ENCODE measurements around the gene ANKRD29.

ANKRD29 gene

DNA sequence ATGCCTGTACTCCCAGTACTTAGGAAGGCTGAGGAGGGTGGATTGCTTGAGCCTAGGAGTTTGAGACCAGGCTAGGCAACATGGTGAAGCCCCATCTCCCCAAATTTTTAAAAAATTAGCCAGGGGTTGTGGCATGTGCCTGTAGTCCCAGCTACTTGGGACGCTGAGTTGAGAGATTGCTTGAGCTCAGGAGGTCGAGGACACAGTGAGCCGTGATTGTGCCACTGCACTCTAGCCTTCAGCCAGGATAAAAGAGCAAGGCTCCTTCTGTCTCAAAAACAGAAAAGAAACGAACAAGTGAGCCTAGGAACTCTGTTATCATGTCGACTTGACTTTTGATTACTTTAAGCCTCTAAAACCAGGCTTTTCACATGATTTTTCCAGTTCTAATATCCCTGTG is 90.1 kb downstream of the ANKRD29 start:
- Histone ChIP-seq H2BK5ac (ENCODE audit: low read depth, low read length, poor library complexity) (no peak overlapping the region), H3K79me2 (ENCODE audit: control insufficient read depth, insufficient read depth, low read length, poor library complexity) (no peaks in the 10 kb centered on the region), H3K9ac (ENCODE audit: low read length) (no peak overlapping the region), H3K79me1 (ENCODE audit: low read length) (peaks cover 6% of the 10 kb centered on the region), H3K27ac (ENCODE audit: low read depth, low read length) (no peak overlapping the region), H3K23ac (ENCODE audit: low read length) (no peak overlapping the region), H2AFZ (ENCODE audit: insufficient read depth, low read length, poor library complexity) (no peak overlapping the region), H4K8ac (ENCODE audit: low read depth, low read length) (no peak overlapping the region), H3K18ac (ENCODE audit: low read length) (no peak overlapping the region), H3K4me3 (ENCODE audit: low read depth, low read length) (no peak overlapping the region), H2AK5ac (ENCODE audit: low read length) (no peak overlapping the region), H4K12ac (ENCODE audit: low read depth, low read length) (no peak overlapping the region), H2BK120ac (ENCODE audit: insufficient read depth, low read length, poor library complexity) (no peak overlapping the region), H3K4ac (ENCODE audit: low read depth, low read length) (peak overlapping the region; percentile 26), H3K36me3 (ENCODE audit: control insufficient read depth in 1 of 2, insufficient read depth in 2 of 2, low read length in 2 of 2) (peaks cover 9 to 12% of the 10 kb centered on the region in 2 experiments), H4K91ac (ENCODE audit: low read depth, low read length) (no peak overlapping the region), H3K4me2 (ENCODE audit: low read length) (no peak overlapping the region), H3K9me3 (ENCODE audit: insufficient read depth, low read depth, low read length) (no peaks in the 10 kb centered on the region), H2BK12ac (ENCODE audit: low read length) (peak overlapping the region; percentile 77), H3K27me3 (ENCODE audit: insufficient read depth, low read length) (no peaks in the 10 kb centered on the region), H3K4me1 (ENCODE audit: control insufficient read depth in 1 of 2, insufficient read depth in 2 of 2, low read length in 2 of 2) (peaks cover 12 to 16% of the 10 kb centered on the region in 2 experiments), H3K14ac (ENCODE audit: low read length) (no peak overlapping the region)
- no CpG with 5 or more reads among the region's 5 CpGs for WGBS (ENCODE audit: extremely low coverage, insufficient coverage, insufficient read length)
- DNase-seq, result no peak

DNA sequence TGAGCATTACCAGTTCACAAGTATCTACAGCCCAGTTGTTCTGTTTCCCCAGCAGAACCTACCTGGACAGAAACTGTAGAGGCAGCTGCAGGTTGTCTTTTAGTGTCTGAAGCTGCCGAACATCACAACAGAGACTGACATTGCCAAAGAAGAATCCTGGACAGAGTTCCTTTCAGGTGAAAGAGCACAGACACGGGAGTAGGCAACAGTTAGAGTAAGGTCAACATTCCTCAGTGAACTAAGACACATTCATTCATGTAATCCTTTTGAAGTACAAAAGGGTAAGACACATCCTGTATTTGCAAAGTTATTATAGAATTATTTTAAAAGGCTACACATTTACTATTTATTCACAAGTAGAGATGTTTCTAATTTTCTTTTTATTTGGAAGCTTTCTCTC is 90.7 kb downstream of the ANKRD29 start:
- Histone ChIP-seq H3K4me1 (ENCODE audit: control insufficient read depth in 1 of 2, insufficient read depth in 2 of 2, low read length in 2 of 2) (peaks cover 12 to 16% of the 10 kb centered on the region in 2 experiments), H3K79me1 (ENCODE audit: low read length) (peaks cover 6% of the 10 kb centered on the region), H3K36me3 (ENCODE audit: control insufficient read depth in 1 of 2, insufficient read depth in 2 of 2, low read length in 2 of 2) (peaks cover 9 to 12% of the 10 kb centered on the region in 2 experiments), H4K91ac (ENCODE audit: low read depth, low read length) (no peak overlapping the region), H3K23ac (ENCODE audit: low read length) (no peak overlapping the region), H4K8ac (ENCODE audit: low read depth, low read length) (no peak overlapping the region), H3K18ac (ENCODE audit: low read length) (no peak overlapping the region), H3K9ac (ENCODE audit: low read length) (no peak overlapping the region), H2AK5ac (ENCODE audit: low read length) (no peak overlapping the region), H2BK5ac (ENCODE audit: low read depth, low read length, poor library complexity) (no peak overlapping the region), H3K9me3 (ENCODE audit: insufficient read depth, low read depth, low read length) (no peaks in the 10 kb centered on the region), H3K4ac (ENCODE audit: low read depth, low read length) (no peak overlapping the region), H3K4me3 (ENCODE audit: low read depth, low read length) (no peak overlapping the region), H2BK12ac (ENCODE audit: low read length) (no peak overlapping the region), H3K79me2 (ENCODE audit: control insufficient read depth, insufficient read depth, low read length, poor library complexity) (no peaks in the 10 kb centered on the region), H3K27ac (ENCODE audit: low read depth, low read length) (no peak overlapping the region), H3K27me3 (ENCODE audit: insufficient read depth, low read length) (no peaks in the 10 kb centered on the region), H2BK120ac (ENCODE audit: insufficient read depth, low read length, poor library complexity) (no peak overlapping the region), H3K4me2 (ENCODE audit: low read length) (no peak overlapping the region), H3K14ac (ENCODE audit: low read length) (no peak overlapping the region), H2AFZ (ENCODE audit: insufficient read depth, low read length, poor library complexity) (no peak overlapping the region), H4K12ac (ENCODE audit: low read depth, low read length) (no peak overlapping the region)
- DNase-seq, result peak; percentile 19 to 55
- WGBS (ENCODE audit: extremely low coverage, insufficient coverage, insufficient read length), result no CpG with 5 or more reads among the region's 2 CpGs

DNA sequence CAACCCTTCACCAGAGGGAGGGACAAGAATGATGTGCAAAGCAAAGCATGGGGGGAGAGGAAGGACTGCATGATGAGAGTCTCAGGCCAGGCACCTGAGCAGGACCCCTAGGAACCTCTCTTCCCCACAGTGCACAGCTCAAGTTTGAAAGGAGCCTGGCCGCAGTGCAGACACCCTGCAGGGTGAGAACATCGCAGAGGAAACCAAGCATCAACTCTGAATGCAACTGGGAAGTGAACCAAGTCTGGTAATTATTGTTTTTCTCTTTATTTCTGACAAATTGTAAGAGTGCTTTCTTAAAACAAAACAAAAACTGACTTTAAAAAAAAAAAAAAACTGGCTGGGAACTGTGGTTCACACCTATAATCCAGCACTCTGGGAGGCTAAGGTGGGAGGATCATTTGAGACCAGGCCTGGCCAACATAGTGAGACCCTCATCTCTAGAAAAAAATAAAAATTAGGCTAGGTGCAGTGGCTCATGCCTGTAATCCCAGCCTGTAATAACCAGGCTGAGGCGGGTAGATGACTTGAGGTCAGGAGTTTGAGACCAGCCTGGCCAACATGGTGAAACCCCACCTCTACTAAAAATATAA is 91.7 kb downstream of the ANKRD29 start:
- H3K23ac ChIP-seq (ENCODE audit: low read length), result no peak overlapping the region
- no peak overlapping the region for H3K4me3 ChIP-seq (ENCODE audit: low read depth, low read length)
- H3K79me2 ChIP-seq (ENCODE audit: control insufficient read depth, insufficient read depth, low read length, poor library complexity), result no peaks in the 10 kb centered on the region
- H4K8ac ChIP-seq (ENCODE audit: low read depth, low read length), result no peak overlapping the region
- no peak overlapping the region for H2BK5ac ChIP-seq (ENCODE audit: low read depth, low read length, poor library complexity)
- no peak overlapping the region for H3K9ac ChIP-seq (ENCODE audit: low read length)
- H3K79me1 ChIP-seq (ENCODE audit: low read length), result peaks cover 4% of the 10 kb centered on the region
- H3K18ac ChIP-seq (ENCODE audit: low read length), result peak overlapping the region; percentile 41
- H3K14ac ChIP-seq (ENCODE audit: low read length), result no peak overlapping the region
- H3K36me3 ChIP-seq (ENCODE audit: control insufficient read depth in 1 of 2, insufficient read depth in 2 of 2, low read length in 2 of 2), result peaks cover 6 to 13% of the 10 kb centered on the region in 2 experiments
- WGBS (ENCODE audit: extremely low coverage, insufficient coverage, insufficient read length), result no CpG with 5 or more reads among the region's 3 CpGs
- no peak overlapping the region for H4K91ac ChIP-seq (ENCODE audit: low read depth, low read length)
- H3K27me3 ChIP-seq (ENCODE audit: insufficient read depth, low read length), result no peaks in the 10 kb centered on the region
- no peaks in the 10 kb centered on the region for H3K9me3 ChIP-seq (ENCODE audit: insufficient read depth, low read depth, low read length)
- H2AK5ac ChIP-seq (ENCODE audit: low read length), result no peak overlapping the region
- DNase-seq, result no peak
- no peak overlapping the region for H3K4me2 ChIP-seq (ENCODE audit: low read length)
- H3K27ac ChIP-seq (ENCODE audit: low read depth, low read length), result no peak overlapping the region
- H3K4me1 ChIP-seq (ENCODE audit: control insufficient read depth in 1 of 2, insufficient read depth in 2 of 2, low read length in 2 of 2), result peaks cover 12 to 14% of the 10 kb centered on the region in 2 experiments
- H2BK12ac ChIP-seq (ENCODE audit: low read length), result no peak overlapping the region
- H4K12ac ChIP-seq (ENCODE audit: low read depth, low read length), result no peak overlapping the region
- H2AFZ ChIP-seq (ENCODE audit: insufficient read depth, low read length, poor library complexity), result no peak overlapping the region
- no peak overlapping the region for H3K4ac ChIP-seq (ENCODE audit: low read depth, low read length)
- no peak overlapping the region for H2BK120ac ChIP-seq (ENCODE audit: insufficient read depth, low read length, poor library complexity)

- Histone ChIP-seq H3K4ac (ENCODE audit: low read depth, low read length) (no peak overlapping the region), H2BK12ac (ENCODE audit: low read length) (no peak overlapping the region), H3K14ac (ENCODE audit: low read length) (no peak overlapping the region), H2AK5ac (ENCODE audit: low read length) (no peak overlapping the region), H3K18ac (ENCODE audit: low read length) (no peak overlapping the region), H4K8ac (ENCODE audit: low read depth, low read length) (no peak overlapping the region), H3K23ac (ENCODE audit: low read length) (no peak overlapping the region), H3K79me1 (ENCODE audit: low read length) (peaks cover 1% of the 10 kb centered on the region), H3K36me3 (ENCODE audit: control insufficient read depth in 1 of 2, insufficient read depth in 2 of 2, low read length in 2 of 2) (peaks cover 8 to 13% of the 10 kb centered on the region in 2 experiments), H2AFZ (ENCODE audit: insufficient read depth, low read length, poor library complexity) (no peak overlapping the region), H3K4me3 (ENCODE audit: low read depth, low read length) (no peak overlapping the region), H3K79me2 (ENCODE audit: control insufficient read depth, insufficient read depth, low read length, poor library complexity) (no peaks in the 10 kb centered on the region), H2BK120ac (ENCODE audit: insufficient read depth, low read length, poor library complexity) (no peak overlapping the region), H3K27ac (ENCODE audit: low read depth, low read length) (no peak overlapping the region), H3K4me1 (ENCODE audit: control insufficient read depth in 1 of 2, insufficient read depth in 2 of 2, low read length in 2 of 2) (peaks cover 7 to 10% of the 10 kb centered on the region in 2 experiments), H3K27me3 (ENCODE audit: insufficient read depth, low read length) (no peaks in the 10 kb centered on the region), H4K91ac (ENCODE audit: low read depth, low read length) (no peak overlapping the region), H3K9me3 (ENCODE audit: insufficient read depth, low read depth, low read length) (no peaks in the 10 kb centered on the region), H3K4me2 (ENCODE audit: low read length) (no peak overlapping the region), H2BK5ac (ENCODE audit: low read depth, low read length, poor library complexity) (no peak overlapping the region), H3K9ac (ENCODE audit: low read length) (no peak overlapping the region), H4K12ac (ENCODE audit: low read depth, low read length) (no peak overlapping the region)
- WGBS (ENCODE audit: extremely low coverage, insufficient coverage, insufficient read length), result no CpG with 5 or more reads among the region's 5 CpGs
- no peak for DNase-seq
Observed at GRCh38 chr18:23569299-23570063, 93.2 kb downstream of the ANKRD29 start.
